ENCODE data around the gene KIF20A.
"Not testable (repeated sequence)": the region's sequence is repeated elsewhere in the genome, so short reads cannot be mapped to it uniquely, and the experiment has no call there.

Gene KIF20A

DNA sequence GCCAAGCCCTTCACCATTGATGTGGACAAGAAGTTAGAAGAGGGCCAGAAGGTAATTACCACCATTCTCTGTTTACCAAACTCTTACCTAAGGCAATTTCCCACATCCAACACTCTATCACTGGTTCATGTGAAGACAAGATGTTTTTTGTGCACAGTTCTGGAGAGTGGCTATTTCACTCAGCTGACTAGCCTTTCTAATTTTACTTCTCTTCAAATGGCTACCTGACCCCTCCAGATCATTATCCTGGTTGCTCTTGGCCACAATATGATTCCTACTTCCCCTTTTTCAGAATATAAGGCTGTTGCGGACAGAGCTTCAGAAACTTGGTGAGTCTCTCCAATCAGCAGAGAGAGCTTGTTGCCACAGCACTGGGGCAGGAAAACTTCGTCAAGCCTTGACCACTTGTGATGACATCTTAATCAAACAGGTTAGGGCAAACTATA lies 7.1 kb downstream of the KIF20A start:
- DNase-seq (ENCODE audit: low read depth) = no peak

DNA sequence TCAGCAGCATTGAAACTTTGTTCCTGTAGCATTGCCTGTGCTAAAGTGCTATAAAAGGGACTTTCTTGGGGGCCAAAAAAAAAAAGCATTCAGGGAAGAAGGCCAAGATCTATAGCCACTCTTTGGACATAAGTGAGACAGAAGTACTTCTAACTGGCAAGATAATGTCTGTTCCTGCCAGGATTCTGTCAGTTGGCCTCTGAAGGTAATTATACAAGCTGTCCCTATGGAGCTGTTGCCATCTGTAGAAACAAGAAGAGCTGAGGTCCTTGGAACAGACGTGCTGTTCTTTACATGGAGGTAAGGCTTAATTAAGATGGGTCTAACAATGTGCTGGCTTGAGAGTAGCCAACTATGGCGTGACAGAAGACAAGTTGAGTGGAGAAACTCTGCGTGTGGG lies 9.7 kb downstream of the KIF20A start:
- no peak for DNase-seq (ENCODE audit: low read depth)

DNA sequence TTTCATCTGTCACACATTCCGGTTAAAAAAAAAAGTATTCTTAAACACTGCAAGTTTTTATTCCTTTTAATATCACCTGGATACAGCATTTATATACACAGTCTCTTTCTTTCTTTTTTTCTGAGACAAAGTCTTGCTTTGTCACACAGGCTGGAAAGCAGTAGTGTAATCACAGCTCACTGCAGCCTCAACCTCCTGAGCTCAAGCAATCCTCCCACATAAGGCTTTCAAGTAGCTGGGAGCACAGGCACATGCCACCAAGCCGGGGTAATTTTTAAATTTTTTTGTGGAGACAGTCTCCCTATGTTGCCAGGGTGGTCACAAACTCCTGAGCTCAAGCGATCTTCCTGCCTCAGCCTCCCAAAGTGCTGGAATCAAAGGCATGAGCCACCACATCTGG lies 13.9 kb downstream of the KIF20A start:
- DNase-seq (ENCODE audit: low read depth) = no peak

DNA sequence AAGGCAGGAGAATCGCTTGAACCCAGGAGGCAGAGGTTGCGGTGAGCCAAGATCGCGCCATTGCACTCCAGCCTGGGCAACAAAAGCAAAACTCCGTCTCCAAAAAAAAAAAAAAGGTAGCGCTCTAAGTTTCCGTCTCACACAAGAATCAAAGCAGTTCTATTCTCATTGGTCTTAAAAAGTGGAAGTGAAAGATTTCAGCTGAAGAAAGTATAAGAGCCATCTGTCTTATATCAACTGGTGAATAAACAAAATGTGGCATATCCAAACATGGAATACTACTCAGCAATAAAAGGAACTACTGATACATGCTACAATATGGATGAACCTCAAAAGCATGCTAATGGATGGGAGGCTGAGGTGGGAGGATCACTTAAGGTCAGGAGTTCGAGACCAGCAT lies 14.9 kb downstream of the KIF20A start:
- not testable (repeated sequence) for DNase-seq (ENCODE audit: low read depth)

DNA sequence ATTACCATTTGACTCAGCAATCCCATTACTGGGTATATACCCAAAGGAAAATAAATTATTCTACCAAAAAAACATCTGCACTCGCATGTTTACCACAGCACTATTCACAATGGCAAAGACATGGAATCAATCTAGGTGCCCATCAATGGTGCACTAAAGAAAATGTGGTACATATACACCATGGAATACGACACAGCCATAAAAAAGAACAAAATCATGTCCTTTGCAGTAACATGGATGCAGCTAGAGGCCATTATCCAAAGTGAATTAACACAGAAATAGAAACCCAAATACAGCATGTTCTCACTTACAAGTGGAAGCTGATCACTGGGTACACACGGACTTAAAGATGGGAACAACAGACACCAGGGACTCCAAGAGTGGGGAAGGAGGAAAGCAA lies 32.1 kb downstream of the KIF20A start:
- no peak for DNase-seq (ENCODE audit: low read depth)

DNA sequence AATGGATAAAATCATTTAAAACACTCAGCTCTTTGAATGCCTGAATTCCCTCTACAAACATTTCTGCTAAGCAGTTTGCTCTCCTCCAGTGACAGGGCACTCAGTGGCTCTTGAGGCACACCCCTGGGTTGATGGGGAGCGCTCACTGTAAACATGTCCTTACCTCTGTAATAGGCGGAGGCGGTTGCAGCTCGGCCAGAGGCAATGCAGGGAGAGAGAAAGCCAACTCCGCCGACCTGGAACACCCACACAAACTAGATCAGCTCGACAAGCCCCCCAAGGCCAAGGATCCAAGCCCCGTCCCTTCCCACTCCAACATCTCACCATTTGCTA lies 33.9 kb downstream of the KIF20A start:
- no peak for DNase-seq (ENCODE audit: low read depth)

DNA sequence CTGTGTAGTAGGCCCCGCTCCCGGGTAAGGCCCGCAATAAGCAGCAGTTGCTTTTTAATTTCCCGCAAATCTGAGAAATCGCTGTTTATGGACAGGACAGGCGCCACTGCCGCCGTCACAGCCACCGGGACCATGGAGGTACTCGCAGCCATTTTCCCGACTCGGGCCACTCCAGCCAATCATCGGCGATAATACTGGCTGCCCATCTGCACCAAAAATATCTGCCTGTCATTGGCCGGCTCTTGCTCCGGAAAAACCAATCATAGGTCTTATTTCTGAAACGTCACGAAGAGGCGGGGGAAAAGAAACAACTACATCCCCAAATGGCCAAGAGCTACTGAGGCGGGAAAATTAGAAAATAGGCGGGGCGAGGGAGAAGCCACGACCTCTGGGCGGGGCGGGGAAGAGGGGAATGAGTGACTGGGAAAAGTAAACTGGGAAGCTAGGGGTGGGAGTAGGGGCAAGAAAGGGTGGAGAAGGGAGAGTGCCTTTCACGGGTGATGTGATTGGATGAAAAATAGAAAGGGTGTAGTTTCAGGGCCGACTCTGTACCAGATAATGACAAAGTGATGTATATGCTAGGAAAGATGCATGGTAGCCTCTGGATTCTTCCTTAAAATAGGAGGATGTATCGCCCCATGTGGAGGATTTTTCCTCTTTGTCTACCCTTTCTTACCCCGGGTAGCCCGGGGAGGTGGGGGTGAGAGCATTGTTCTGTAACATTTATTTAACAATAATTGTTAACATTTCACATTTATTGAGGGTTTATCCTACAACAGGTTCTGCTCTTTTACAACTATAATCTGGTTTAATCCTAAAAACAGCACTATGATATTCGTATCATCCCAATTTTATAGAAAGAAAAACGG lies 34.5 kb downstream of the KIF20A start, which contains the start of gene CDC23:
TSS of gene CDC23 (minus strand) at position 163 of the 869 bp plus-strand sequence. CDS start at position 152, 11 bp downstream.
- peak; percentile 72 for DNase-seq (ENCODE audit: low read depth)

DNA sequence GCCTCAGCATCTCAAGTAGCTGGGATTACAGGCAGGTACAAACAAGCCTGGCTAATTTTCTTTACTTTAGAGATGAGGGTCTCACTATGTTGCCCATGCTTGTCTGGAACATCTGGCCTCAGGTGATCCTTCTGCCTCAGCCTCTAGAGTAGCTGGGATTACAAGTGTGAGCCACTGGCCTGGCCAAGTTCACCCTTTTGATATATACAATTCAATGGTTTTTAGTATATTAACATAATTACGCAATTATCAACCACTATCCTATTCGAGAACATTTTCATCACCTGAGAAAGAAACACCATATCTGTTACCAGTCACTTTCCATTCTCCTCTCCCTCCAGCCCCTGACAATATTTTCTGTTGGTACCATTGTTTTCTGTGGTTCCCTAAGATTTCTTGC lies 37.9 kb downstream of the KIF20A start:
- no peak for DNase-seq (ENCODE audit: low read depth)

DNA sequence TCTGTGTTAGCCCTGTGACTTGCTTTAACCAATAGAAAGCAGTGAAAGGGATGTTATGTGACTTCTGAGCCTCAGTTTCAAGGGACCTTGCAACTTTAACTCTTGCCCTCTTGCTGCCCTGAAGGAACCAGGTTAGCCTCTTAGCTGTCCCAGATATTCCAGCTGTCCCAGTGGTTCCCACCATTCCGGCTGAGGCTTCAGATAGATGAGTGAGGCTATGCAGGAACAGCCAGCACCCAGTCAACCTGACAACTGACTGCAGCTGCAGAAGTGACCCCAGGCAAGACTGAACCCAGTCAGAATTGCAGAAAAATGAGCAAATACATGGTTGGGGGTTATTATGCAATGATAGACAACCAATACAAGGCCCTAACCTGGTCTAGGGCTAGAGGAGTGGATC lies 44.6 kb downstream of the KIF20A start:
- no peak for DNase-seq (ENCODE audit: low read depth)

DNA sequence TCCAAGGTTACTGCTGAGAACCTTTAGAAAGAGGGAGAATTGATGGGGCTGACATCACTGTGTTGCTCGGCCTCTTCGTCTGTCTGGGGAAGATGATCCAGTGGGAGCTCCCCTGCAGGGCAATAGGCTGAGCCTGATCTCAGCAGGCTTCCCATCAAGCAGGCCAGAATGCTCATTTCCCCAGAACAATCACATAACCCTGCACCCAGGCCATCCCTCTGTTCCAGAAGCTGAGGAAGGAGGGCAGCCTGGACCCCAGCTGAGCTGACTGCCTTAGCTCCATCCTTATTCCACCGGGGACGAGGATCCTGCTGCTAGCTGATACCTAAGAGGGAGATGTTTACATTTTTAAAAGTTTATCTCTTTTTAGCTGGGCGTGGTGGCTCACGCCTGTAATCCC lies 45.8 kb downstream of the KIF20A start:
- DNase-seq (ENCODE audit: low read depth) = no peak

DNA sequence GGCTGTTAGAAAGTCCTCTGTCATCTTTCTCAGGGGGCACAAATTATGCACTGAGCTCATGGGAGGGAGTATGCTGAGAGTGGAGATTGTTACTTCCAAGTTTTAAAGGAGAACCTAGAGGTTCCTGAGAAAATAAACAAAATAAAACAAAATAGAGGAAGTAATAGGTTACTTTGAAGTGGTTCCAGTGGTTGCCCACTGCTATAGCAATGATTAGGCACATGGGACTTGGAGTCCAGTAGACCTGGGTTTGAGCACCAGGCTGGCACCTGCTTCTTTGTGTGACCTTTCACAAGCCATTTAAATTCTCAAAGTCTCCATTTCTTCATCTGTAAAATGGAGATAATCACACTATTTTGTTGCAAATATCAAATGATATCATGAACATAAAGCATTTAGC lies 48.0 kb downstream of the KIF20A start:
- DNase-seq (ENCODE audit: low read depth) = no peak

DNA sequence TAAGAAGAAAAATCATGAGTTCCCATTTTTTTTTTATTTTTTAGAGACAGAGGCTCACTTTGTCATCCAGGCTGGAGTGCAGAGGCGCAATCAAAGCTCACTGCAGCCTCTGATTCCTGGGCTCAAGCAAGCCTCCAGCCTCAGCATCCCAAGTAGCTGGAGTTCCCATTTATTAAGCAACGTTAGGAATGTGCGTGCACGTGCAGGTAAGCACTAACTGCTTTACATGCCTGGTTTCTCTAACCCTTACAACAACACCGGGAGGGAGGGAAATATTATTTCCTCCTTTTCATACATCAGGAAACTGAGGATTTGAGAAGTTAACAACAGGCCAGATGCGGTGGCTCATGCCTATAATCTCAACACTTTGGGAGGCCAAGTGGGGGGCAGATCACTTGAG lies 50.5 kb downstream of the KIF20A start:
- no peak for DNase-seq (ENCODE audit: low read depth)

DNA sequence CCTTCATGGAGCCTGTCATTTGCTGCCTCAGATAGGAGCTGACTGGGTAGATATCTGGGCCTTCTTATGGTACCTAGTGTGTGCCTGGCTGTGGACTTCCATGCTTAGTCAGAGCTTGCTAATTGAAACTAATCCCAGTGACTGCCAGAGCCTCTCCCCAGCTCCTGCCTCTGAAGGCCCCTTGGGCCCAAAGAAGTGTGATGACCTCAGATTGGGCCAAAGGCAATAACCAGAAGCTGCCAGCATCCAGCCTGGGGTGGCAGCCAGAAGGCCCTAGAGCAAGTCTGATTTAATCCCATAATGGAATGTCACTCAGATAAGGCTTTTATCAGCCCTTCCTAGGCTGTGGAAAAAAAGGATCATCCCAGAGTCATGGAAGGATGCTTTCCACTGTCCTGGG lies 51.3 kb downstream of the KIF20A start:
- DNase-seq (ENCODE audit: low read depth) = no peak

DNA sequence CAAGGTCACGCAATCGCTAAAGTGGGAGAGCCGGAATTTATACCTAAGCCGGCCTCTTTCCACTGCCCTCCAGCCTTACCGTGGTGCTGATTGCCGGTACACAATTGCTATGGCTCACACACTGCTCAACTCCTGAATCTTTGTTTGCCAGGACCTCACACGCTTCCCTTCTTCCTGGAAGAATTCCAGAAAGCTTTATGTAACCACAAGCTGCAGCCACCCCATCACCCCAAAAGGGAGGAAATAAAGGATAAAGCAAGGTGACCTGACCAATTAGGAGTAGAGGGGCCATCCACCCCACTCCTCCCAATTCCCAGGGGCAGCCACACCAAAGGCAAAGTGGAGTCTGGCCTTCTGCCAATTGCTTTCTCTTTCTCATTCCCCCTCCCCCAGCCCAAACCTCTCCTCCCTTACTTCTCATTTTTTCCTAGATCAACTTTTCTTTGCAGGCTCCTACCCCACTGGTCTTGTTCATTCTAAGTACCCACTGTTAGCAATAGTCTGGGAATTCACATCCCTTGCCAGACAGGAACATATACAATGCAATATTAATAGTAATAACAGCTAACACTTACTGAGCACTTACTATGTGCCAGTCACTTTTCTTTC lies 52.2 kb downstream of the KIF20A start:
- DNase-seq (ENCODE audit: low read depth) = no peak

DNA sequence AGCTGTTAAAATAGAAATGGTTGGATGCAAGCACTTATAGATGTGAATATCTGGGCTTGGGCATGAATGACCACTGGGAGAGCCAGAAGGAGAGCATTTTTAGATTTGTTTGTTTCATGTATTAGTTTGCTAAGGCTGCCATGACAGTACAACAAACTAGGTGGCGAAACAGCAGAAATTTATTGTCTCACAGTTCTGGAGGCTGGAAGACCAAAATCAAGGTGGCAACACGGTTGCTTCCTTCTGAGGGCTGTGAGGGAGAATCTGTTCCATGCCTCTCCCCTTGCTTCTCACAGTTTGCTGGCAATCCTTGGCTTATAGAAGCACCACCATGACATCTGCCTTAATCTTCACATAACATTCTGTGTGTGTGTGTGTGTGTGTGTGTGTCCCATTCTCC lies 54.4 kb downstream of the KIF20A start:
- no peak for DNase-seq (ENCODE audit: low read depth)

DNA sequence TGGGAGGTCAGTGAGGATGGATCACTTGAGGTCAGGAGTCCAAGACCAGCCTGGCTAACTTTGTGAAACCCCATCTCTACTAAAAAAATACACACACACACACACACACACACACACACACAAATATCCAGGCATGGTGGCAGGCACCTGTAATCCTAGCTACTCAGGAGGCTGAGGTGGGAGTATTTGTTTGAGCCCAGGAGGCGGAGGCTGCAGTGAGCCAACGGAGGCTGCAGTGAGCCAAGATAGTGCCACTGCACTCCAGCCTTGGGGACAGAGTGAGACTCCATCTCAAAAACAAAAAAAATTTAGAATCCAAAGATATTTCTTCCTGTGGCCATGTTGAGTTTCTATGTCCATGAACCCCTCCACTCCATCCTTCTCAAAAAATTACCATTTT lies 55.7 kb downstream of the KIF20A start:
- DNase-seq (ENCODE audit: low read depth) = no peak
